Activated naive CD4-positive, alpha-beta T cell treated with anti-CD3 and anti-CD28 coated beads, Interleukin-2, amount 50 U/mL, for 24 hours (primary cell): Measurements from ENCODE around the gene NUAK1.

Experiments used
- H3K27ac Mint-ChIP-seq: one replicate; pipeline ENCODE4 v1.8.0; 2021; ENCODE audit warnings: mild to moderate bottlenecking, mixed read lengths
- H3K27me3 Mint-ChIP-seq: one replicate; pipeline ENCODE4 v1.8.0; 2021; ENCODE audit warnings: mixed read lengths
- H3K36me3 Mint-ChIP-seq: one replicate; pipeline ENCODE4 v1.8.0; 2021; ENCODE audit warnings: mixed read lengths
- H3K4me1 Mint-ChIP-seq: one replicate; pipeline ENCODE4 v1.8.0; 2021; ENCODE audit warnings: mixed read lengths
- H3K4me3 Mint-ChIP-seq: one replicate; pipeline ENCODE4 v1.8.0; 2021; ENCODE audit warnings: mild to moderate bottlenecking, mixed read lengths
- H3K9me3 Mint-ChIP-seq: one replicate; pipeline ENCODE4 v1.8.0; 2021; ENCODE audit warnings: mixed read lengths

Gene NUAK1

DNA sequence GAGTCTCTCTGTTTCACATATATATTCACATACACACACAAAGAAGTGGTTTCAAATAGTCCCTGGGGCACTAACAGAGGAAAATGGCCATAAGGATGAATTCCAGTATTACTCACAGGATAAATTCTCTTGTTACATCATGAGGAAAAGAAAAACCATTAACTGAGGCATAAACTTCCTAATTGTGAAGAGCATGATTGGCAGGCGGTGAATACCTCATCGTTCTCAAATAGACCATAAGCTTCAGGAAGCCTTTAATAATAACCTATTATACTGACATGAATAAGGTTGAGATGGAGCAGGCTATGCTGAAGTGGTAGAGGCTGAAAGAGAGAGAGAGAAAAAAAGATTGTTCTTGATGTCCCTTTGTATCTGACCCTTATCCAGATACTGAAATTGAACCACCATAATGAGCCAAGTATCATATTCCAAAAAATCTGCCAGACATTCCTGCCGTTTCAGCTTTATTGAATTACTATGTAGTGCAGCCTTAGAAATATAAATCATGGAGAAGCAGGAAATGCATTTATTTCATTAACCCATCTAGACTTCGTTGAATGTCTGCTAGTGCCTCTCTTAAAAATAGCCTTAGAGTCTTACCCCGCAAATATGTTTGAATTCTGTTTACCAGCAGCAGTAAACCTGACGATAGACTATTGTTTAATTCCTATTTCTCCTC is 86.8 kb downstream of the NUAK1 start:
- Mint-ChIP-seq H3K36me3 (no peaks in the 10 kb centered on the region), H3K4me1 (no peaks in the 10 kb centered on the region), H3K9me3 (peaks cover 7% of the 10 kb centered on the region), H3K27me3 (peaks cover 12% of the 10 kb centered on the region), H3K27ac (no peak overlapping the region), H3K4me3 (no peak overlapping the region)

DNA sequence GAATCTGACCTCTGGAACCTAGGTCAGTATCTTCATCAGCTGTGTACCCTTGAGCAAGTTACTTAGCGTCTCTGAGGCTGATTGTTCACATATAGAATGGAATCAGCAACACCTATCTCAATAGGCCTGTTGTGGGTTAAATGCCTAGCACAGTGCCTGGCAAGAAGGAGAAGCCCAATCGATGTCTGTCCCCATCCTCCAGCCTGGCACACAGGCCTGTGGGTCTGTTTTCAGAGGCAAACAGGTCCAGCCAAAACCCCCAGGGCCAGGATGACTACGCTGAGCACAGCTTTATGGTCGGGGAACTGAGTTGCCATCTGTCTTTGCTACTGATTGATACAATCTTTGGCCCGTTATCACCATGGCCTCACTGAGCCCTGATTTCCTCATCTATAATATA is 89.2 kb downstream of the NUAK1 start:
- Mint-ChIP-seq H3K36me3 (no peaks in the 10 kb centered on the region), H3K4me1 (no peaks in the 10 kb centered on the region), H3K27ac (no peak overlapping the region), H3K27me3 (peaks cover 12% of the 10 kb centered on the region), H3K4me3 (no peak overlapping the region), H3K9me3 (no peaks in the 10 kb centered on the region)

GRCh38 chr12:106049105-106049504 is 89.6 kb downstream of the NUAK1 start:
- no peaks in the 10 kb centered on the region for H3K9me3 Mint-ChIP-seq
- no peak overlapping the region for H3K27ac Mint-ChIP-seq
- no peak overlapping the region for H3K4me3 Mint-ChIP-seq
- no peaks in the 10 kb centered on the region for H3K4me1 Mint-ChIP-seq
- H3K27me3 Mint-ChIP-seq = peaks cover 12% of the 10 kb centered on the region
- no peaks in the 10 kb centered on the region for H3K36me3 Mint-ChIP-seq

DNA sequence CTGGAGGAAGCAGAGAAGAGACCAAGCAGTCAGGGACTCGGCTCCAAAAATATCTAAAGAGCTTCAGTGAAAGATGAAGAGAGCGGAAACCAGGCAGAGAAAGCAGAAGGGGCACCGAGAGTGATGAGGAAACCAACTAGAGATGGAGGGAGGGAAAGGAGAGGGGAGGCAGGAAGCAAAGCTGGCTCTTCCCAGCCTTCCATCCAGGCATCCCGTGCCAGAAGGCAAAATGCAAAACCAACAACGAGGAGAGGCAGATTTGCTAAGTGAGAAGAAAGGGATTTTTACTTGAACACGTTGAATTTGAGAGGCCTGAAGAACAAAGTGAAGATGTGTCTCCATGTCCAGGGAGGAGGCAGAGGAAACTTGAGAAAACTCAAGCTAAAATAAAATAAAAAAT is 90.1 kb downstream of the NUAK1 start:
- Mint-ChIP-seq H3K4me1 (no peaks in the 10 kb centered on the region), H3K36me3 (no peaks in the 10 kb centered on the region), H3K9me3 (no peaks in the 10 kb centered on the region), H3K27me3 (peaks cover 12% of the 10 kb centered on the region), H3K4me3 (no peak overlapping the region), H3K27ac (no peak overlapping the region)

- H3K4me1 Mint-ChIP-seq = no peaks in the 10 kb centered on the region
- no peak overlapping the region for H3K4me3 Mint-ChIP-seq
- H3K36me3 Mint-ChIP-seq = no peaks in the 10 kb centered on the region
- no peak overlapping the region for H3K27ac Mint-ChIP-seq
- peaks cover 12% of the 10 kb centered on the region for H3K27me3 Mint-ChIP-seq
- H3K9me3 Mint-ChIP-seq = no peaks in the 10 kb centered on the region
Observed at GRCh38 chr12:106048016-106048415, 90.7 kb downstream of the NUAK1 start.

GRCh38 chr12:106046947-106047346 is 91.8 kb downstream of the NUAK1 start:
- H3K4me1 Mint-ChIP-seq = no peaks in the 10 kb centered on the region
- peaks cover 9% of the 10 kb centered on the region for H3K27me3 Mint-ChIP-seq
- no peaks in the 10 kb centered on the region for H3K36me3 Mint-ChIP-seq
- no peak overlapping the region for H3K4me3 Mint-ChIP-seq
- H3K9me3 Mint-ChIP-seq = no peaks in the 10 kb centered on the region
- no peak overlapping the region for H3K27ac Mint-ChIP-seq

DNA sequence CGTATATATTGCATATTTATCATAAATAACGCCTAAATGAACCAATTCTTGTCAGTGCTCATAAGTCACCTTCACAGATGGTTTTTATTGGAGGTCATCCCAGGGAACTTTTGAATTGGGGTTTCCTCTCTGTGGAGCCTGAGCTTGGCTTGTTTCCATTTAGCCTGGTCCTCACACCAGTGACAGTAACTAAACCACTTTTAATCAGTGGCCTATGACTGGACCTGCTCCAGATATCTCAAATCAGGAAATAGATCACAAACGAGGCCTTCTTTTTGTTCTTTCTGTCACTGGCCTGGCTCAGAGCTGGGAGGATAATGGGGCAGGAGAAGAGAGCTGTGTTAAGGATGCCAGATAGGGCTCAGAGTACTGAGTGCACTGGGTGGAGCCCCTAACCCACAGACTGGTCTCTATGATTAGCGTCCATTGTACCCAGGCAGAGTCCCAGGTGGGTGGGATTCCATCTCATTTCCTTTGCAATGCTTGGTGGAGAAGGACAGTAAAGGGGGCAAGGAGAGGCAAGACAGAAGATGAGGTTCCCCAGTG is 92.4 kb downstream of the NUAK1 start:
- Mint-ChIP-seq H3K4me3 (no peak overlapping the region), H3K36me3 (no peaks in the 10 kb centered on the region), H3K27me3 (peaks cover 6% of the 10 kb centered on the region), H3K9me3 (no peaks in the 10 kb centered on the region), H3K27ac (no peak overlapping the region), H3K4me1 (no peaks in the 10 kb centered on the region)

DNA sequence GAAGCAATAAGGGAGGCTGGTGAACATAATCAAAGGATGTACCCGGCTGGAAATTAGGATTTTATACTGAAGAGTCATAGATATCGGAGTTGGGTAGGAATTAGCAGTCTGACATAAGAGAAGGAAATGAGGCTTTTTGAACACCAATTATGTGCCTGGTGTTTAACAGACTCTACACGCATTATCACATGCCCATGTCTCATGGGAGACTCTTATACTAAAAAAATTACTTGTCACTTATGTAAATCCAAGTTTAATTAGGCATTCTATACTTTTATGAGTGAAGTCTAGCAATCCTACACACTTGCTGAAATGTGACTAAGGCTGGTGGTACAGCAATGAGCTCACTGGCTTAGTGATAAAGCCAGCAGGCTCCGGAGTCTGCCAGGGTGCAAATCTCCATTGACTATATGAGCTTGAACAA is 93.5 kb downstream of the NUAK1 start:
- Mint-ChIP-seq H3K4me3 (no peak overlapping the region), H3K27me3 (peaks cover 9% of the 10 kb centered on the region), H3K36me3 (no peaks in the 10 kb centered on the region), H3K9me3 (no peaks in the 10 kb centered on the region), H3K4me1 (no peaks in the 10 kb centered on the region), H3K27ac (no peak overlapping the region)

- H3K9me3 Mint-ChIP-seq = no peaks in the 10 kb centered on the region
- H3K4me1 Mint-ChIP-seq = no peaks in the 10 kb centered on the region
- H3K36me3 Mint-ChIP-seq = no peaks in the 10 kb centered on the region
- no peak overlapping the region for H3K27ac Mint-ChIP-seq
- no peak overlapping the region for H3K4me3 Mint-ChIP-seq
- H3K27me3 Mint-ChIP-seq = peaks cover 9% of the 10 kb centered on the region
Observed at GRCh38 chr12:106044773-106045172, 94.0 kb downstream of the NUAK1 start.

DNA sequence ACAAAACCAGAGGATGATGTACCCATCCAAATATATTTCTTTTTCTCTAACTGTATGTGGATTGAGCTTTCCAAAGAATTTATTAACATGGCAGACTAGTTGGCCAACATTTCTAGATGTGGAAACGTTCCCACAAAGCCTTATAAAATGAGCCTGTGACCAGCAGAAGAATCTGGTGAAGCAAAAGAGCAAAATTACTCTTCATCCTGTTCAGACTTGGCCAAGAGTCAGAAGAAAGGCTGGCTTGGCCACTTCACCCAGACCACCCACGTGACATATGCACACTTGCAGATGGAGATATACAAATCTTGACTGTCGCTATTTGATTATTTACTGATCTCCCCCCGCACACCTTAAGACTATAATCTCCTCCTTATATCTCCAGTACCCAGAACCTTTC is 96.7 kb downstream of the NUAK1 start:
- Mint-ChIP-seq H3K4me3 (no peak overlapping the region), H3K4me1 (no peaks in the 10 kb centered on the region), H3K36me3 (no peaks in the 10 kb centered on the region), H3K27me3 (peaks cover 3% of the 10 kb centered on the region), H3K27ac (no peak overlapping the region), H3K9me3 (no peaks in the 10 kb centered on the region)

DNA sequence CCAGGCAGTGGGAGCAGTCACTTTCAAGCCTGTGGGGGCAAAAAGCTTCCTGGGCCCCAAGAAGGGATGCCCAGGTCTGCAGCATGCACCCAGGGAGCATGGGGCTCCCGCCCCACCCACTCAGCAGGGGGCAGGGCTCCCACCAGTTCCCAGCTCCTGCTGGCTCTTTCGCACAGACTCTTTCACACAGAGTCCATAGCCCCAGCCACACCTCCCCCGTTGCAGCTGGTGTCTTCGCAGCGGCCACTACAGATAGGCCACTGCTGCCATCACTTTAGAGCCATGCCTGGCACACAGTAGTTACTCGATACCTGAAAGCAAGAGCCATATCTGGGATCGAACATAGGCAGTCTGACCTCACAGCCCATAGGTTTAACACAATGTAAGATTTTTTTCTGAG is 98.2 kb downstream of the NUAK1 start:
- no peaks in the 10 kb centered on the region for H3K9me3 Mint-ChIP-seq
- no peaks in the 10 kb centered on the region for H3K4me1 Mint-ChIP-seq
- H3K27ac Mint-ChIP-seq = no peak overlapping the region
- H3K36me3 Mint-ChIP-seq = no peaks in the 10 kb centered on the region
- H3K4me3 Mint-ChIP-seq = no peak overlapping the region
- peaks cover 3% of the 10 kb centered on the region for H3K27me3 Mint-ChIP-seq

GRCh38 chr12:106039646-106040404 is 98.9 kb downstream of the NUAK1 start:
- Mint-ChIP-seq H3K9me3 (no peaks in the 10 kb centered on the region), H3K27ac (no peak overlapping the region), H3K4me1 (no peaks in the 10 kb centered on the region), H3K4me3 (no peak overlapping the region), H3K36me3 (no peaks in the 10 kb centered on the region), H3K27me3 (peaks cover 3% of the 10 kb centered on the region)

DNA sequence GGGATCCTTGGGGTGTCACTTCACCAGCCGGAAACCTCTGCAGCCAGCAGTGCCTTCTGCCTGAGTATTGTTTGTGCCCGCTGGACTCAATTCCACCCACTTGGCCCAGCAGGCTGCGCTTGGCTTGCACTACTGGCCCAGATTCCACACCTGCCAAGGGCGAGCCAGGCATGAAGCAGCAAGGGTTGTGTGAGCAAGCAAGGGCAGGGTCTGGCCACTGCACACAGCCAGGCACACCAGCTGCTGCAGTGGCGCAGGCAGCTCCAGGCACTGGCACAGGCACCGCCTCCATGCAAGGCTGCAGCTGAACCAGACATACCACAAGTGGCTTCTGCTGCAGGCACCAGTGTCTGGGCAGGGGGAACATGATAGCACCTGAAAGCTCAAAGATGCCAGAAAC is 99.5 kb downstream of the NUAK1 start:
- H3K27me3 Mint-ChIP-seq = peaks cover 3% of the 10 kb centered on the region
- H3K27ac Mint-ChIP-seq = no peak overlapping the region
- no peak overlapping the region for H3K4me3 Mint-ChIP-seq
- H3K9me3 Mint-ChIP-seq = no peaks in the 10 kb centered on the region
- H3K36me3 Mint-ChIP-seq = no peaks in the 10 kb centered on the region
- H3K4me1 Mint-ChIP-seq = no peaks in the 10 kb centered on the region

- Mint-ChIP-seq H3K27me3 (peaks cover 3% of the 10 kb centered on the region), H3K27ac (no peak overlapping the region), H3K4me3 (no peak overlapping the region), H3K4me1 (no peaks in the 10 kb centered on the region), H3K9me3 (no peaks in the 10 kb centered on the region), H3K36me3 (no peaks in the 10 kb centered on the region)
Observed at GRCh38 chr12:106037524-106038298, 101.0 kb downstream of the NUAK1 start.

GRCh38 chr12:106035421-106035820 is 103.3 kb downstream of the NUAK1 start:
- Mint-ChIP-seq H3K4me3 (no peak overlapping the region), H3K9me3 (no peaks in the 10 kb centered on the region), H3K36me3 (no peaks in the 10 kb centered on the region), H3K4me1 (no peaks in the 10 kb centered on the region), H3K27ac (no peak overlapping the region), H3K27me3 (no peaks in the 10 kb centered on the region)

DNA sequence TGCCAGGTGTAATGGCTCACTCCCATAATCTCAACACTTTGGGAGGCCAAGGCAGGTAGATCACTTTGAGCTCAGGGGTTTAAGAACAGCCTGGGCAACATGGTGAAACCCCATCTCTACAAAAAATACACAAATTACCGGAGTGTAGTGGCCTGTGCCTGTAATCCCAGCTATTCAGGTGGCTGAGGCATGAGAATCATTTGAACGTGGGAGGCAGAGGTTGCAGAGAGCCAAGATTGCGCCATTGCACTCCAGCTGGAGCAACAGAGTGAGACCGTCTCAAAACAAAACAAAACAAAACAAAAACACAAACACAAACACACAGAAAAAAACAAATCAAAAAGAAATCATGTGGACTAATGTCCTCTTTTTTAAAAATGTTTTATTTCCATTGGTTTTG is 104.4 kb downstream of the NUAK1 start:
- H3K27ac Mint-ChIP-seq = no peak overlapping the region
- no peaks in the 10 kb centered on the region for H3K36me3 Mint-ChIP-seq
- no peaks in the 10 kb centered on the region for H3K9me3 Mint-ChIP-seq
- no peaks in the 10 kb centered on the region for H3K27me3 Mint-ChIP-seq
- no peaks in the 10 kb centered on the region for H3K4me1 Mint-ChIP-seq
- no peak overlapping the region for H3K4me3 Mint-ChIP-seq
